SIG-M5 (cell line): ENCODE measurements around the gene EPHA6.

Source experiments
- DNase-seq: peaks from one replicate; lab custom pipeline; 2025; lab: John Stamatoyannopoulos, UW

EPHA6 gene

DNA sequence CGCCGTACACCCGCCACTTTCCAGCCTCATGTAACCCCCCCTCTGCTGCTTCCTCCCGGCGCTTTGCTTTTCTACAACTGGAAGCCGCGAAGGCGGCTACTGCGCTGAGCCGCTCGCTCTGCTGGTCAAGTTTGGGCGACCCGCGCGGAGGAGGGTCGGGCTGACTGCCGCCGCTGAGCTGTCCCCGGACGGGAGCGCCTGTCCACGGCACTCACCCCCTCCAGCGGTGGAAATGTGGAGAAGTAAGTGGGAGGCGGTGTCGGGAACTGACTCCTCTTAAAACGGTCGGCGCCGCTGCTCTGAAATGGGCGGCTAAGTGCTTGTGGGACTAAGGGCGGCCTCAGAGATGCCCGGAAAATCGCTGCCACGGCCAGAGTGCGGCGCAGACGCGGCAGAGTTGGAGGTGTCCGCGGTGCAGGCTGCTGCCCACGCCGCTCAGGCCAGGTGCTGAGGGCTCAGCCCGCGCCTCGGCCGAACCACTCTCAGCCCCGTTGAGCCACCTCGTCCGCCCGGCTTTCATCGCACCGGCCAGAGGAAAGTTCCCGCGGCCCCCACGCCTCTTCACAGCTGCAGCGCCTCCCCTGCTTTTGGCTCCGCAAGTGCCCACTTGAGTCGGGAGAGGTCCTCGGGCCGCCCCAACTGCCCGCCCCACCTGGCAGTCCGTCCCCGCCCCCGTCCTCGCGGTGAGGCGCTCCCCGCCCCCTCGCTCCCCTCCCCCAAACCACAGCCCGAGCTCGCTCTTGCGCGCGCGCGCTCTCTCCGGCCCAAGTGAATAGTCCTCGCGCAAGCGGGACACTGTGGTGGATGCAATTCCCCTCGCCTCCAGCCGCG, at the start of gene EPHA6:
Gene EPHA6, plus strand, starts transcription at position 775 of the 831 bp plus-strand sequence.
- no peak for DNase-seq

DNA sequence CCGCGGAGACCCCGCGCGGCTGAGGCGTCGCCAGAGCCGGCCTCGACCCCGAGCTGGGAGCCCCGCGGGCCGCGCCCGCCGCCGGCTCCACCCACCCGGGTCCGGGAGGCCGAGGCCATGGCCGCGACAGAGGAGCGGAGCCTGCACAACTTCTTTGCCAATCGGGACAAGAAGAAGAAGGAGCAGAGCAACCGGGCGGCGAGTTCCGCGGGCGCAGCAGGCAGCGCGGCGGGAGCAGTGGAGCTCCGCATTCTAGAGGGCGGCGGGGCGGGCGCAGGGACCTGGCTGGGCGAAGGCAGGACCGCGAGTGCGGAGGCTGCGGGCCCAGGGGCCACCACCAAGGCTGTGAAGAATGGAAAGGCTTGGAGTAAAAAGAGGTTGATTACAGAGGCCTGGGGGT, 37.6 kb upstream of the EPHA6 start:
- no peak for DNase-seq

DNA sequence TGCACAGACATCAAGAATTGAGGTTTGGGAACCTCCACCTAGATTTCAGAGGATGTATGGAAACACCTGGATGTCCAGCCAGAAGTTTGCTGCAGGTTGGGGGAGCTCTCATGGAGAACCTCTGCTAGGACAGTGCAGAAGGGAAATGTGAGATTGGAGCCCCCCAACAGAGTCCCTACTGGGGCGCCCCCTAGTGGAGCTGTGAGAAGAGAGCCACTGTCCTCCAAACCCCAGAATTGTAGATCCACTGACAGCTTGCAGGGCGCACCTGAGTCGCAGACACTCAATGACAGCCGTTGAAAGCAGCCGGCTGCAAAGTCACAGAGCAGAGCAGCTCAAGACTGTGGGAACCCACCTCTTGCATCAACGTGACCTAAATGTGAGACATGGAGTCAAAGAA, 34.6 kb upstream of the EPHA6 start:
- DNase-seq = no peak

DNA sequence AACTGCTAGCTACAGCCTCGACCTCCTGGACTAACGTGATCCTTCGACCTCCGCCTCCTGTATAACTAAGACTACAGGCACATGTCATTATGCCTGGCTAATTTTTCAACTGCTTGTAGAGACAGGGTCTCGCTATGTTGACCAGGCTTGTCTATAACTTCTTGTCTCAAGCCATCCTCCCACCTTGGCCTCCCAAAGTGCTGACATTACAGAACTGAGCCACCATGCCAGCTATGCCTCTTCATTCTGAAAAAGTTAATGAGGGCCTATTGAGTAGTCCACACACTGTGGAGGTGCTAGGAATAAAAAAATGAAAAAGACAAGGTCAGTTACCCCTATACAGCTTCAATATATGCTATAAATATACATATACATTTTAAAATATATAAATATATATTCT, 18.3 kb upstream of the EPHA6 start:
- no peak for DNase-seq

DNA sequence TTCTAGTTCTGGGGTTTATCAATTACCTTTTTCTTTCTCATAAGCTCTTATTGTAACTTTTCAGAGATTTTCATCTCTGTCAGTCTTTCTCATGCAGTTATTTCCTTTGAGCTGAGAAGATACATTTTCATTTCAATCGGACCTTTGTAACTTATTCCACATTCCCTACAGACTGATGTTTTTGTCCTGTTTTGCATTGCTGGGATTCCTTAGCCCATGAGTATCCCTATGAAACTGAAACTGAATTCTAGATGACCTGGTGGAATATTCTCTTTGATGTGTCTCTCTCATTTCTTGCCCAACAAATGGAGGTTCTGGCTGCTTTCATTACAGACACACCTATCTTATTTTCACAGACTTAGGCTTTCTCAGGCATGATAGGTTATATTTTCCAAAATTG, 10.5 kb upstream of the EPHA6 start:
- DNase-seq = no peak

DNA sequence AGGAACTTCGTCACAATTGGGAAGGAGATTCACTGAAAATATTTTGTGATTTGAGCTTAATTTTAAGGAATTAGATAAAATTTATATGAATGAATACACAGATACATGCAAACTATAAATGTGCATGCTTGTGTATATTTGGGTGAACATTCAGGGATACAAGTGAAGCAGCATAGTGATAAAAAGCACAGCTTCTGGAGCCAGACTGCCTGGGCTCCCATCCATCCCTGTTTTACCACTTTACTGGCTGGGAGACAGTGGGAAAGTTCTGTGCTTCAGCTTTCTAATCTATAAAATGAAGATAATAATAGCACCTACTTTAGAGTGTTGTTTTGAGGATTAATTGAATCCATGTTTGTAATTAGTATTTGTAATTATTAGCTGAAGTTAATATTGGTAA, 8.1 kb upstream of the EPHA6 start:
- no peak for DNase-seq

DNA sequence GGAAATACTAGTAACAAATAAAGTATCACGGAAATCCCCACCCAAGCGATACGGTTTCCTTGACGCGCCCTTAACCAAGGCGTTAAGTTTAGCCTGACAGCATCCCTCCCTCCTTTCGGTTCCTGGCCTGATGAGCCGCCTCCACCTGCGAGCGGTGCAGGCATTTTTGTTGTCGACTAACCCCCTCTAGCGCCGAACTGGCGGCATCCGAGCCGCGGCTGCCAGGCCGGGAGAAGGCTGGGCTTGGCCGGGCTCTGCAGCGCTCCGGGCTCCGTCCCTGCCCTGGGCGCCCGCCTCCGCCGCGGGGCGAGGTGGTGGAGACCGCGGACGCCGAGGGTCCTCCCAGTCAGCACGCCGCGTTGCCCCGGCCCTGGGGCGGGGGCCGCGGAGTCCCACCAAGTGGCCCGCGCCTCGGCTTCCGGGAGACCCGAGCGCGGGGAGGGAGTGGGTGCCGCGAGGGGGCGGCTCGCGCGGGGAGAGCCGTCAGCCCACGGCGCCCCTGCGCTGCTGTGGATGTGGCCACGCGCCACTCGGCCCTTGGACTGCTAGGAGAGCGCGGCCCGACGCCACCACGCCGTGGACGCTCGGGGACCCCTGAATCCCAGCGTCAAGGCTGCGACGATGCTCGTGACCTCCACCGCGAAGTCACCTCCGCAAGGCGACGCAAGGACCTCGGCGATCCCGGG, 1.1 kb upstream of the EPHA6 start:
- DNase-seq = no peak

DNA sequence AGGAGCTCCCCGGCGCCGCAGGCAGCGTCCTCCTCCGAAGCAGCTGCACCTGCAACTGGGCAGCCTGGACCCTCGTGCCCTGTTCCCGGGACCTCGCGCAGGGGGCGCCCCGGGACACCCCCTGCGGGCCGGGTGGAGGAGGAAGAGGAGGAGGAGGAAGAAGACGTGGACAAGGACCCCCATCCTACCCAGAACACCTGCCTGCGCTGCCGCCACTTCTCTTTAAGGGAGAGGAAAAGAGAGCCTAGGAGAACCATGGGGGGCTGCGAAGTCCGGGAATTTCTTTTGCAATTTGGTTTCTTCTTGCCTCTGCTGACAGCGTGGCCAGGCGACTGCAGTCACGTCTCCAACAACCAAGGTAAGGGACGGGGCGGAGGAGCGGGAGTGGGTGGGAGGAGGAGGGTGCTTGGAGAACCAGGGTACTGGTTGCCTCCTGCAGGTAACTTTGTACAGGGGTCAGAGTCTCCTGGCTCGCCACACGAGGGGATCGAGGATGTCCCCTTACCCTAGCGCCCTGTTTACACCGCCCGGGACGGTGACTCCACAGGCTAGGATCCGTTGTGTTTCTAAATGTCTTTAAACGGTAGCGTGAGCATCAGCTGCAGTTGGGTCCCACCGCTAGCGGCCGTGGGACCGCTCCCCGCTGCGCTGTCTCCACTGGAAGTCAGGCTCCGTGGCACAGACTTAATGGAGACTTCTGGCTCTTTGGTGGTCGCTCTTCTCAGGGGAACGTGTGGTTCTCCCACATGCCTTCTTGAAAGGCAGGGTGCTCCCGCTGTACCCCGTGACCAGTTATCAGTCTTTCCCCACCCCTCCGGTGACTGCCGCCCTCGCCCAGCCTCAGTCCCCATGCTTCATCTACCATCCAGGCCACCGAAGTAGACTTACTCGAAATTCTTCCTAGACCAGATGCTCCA, 515 bp downstream of the EPHA6 start:
- no peak for DNase-seq

DNA sequence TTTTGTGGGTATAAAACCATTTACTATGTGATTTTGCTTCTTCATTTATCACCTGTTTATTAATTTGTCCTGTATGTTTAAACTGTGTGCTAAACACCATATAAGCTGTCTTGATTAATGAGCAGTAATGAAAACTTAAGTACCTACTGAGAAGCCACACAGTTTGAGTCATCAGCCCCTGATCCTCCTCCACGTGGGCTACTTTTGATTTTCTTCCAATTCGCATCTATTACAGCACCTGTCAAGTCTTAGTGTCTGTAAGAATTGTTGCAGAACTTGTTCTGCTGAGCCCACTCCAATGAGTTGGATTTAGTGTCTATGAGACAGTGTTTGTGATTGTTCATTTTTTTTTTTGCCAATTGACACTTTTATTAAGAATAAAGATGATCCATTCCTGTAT, 16.8 kb downstream of the EPHA6 start:
- DNase-seq = no peak

DNA sequence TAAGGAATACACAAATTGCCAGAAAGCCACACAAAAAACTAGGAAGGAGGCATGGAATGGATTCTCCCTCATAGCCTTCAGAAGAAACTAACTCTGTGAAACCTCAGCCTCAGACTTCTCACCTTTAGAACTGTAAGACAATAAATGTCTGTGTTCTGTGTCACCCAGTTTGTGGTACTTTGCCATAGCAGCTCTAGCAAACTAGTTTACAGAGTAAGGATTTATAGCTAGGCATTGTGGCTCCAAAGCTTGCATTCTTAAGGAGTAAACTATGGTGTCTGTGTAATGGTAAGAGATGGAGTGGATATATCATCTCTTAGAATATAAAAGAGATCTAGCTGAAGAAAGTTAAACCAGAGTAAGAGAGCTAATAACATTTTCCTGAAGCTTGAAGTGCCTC, 18.9 kb downstream of the EPHA6 start:
- DNase-seq = no peak

DNA sequence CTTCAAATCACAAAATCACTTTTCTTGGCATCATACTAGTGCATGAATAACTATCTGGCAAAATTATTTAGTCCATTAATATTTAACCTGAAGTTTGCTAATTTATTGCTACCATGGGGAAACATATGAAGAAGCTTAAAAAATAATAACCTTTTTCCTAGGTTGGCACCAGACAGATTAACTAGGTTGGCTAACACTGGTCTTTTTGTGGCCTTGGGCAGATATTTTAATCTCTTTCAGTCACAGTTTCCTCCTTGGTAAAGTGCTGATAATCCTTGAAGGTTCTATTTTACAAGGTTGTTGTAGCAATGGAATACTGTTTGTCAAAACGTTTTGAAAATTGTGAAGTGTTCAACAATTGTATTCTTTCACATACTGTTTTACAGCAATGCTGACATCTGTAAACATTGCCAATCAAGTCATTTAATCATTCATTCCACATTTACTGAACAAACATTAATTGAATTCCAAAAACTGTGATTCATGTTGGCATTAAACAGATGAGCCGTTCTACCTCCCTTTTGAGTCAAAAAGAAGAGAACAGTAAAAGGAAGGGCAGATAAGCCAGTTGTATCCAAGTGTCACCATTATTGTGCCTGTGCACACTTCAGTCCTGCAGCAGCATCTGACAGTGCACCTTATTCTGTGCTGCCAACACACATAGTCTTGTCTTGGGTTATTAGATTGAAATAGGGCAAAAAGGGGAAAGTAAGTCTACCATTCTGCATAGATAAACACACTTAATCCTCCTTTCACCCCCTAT, 21.9 kb downstream of the EPHA6 start:
- no peak for DNase-seq

DNA sequence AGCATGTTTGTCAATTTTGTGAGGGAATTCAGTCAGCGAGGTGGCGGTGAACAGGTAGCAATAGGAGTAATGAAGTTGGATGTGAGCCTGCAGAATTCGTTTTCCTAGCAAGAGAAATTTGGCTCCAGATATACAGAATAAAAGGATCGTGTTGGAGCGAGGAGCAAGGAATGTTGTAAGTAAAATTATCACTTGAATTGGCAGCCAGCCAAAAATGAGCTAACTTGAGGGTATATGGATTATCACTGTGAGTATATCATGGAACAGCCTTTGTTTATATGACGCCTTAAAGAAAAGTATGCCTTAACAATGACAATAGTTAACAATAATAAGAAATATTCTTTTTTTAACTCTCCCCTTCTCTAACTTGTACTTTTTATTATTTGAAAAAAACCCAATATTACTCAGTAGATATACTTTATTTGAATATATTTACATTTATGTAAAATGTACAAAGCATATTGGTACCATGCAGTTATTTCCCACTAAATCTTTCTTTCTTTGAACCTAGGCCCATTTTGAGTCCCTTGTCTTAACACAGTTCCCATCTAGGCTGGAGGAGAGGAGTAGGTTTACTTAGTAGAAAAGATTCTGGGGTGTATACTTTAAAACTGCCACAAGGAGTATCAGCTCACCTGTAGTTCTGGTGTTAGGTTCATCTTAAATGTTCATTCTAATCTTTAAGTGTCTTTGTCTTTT, 29.3 kb downstream of the EPHA6 start:
- no peak for DNase-seq

DNA sequence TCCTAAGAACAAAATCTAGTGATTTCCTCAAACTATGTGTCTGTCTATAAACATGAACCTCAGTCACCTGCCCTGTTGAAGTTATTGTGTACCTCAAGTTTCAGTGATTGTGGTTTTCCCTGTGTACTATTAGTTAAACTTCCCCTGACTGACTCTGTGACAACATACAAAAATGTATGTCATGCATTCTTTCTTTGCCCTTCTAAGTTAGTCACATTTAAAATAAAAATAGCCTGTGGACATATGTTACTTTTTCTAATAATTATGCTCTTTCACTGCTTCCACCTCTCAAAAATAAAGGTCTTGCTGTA, 29.8 kb downstream of the EPHA6 start:
- no peak for DNase-seq

DNA sequence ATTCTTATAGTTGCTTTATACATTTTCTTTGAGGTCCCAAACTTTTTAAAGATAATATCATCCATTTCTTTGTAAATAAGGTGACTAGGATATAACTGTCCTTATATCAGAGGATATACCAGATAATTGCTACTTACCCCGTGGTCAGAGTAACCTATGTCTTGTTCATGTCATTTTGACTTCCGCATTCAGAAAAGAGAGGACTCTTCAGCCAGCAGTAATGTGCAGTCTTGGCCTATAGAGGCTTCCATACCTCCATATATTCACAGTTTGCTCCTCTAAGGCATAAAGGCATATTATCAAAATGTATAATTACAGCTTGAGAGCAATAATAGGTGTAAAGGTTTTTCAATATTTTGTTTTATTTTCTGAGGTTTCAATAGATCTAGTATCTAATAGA, 38.5 kb downstream of the EPHA6 start:
- DNase-seq = no peak

DNA sequence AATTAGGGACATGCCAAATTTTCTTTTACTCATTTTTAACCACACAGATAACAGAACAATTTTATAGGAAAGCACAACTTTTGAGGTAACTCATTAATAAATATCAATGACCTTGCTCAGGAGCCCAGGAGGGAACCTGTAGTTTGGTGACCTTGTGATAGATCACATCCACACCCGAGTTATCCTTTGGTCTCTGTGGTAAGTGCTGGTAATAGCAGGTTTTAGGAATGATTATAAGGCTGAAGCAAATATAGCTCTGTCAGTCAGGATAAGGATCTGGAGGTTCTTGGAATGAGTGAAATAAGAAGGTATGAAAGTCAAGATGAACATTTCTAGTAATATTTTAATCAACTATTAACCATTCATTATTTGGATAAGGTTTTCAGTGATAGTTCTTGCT, 46.5 kb downstream of the EPHA6 start:
- DNase-seq = no peak

DNA sequence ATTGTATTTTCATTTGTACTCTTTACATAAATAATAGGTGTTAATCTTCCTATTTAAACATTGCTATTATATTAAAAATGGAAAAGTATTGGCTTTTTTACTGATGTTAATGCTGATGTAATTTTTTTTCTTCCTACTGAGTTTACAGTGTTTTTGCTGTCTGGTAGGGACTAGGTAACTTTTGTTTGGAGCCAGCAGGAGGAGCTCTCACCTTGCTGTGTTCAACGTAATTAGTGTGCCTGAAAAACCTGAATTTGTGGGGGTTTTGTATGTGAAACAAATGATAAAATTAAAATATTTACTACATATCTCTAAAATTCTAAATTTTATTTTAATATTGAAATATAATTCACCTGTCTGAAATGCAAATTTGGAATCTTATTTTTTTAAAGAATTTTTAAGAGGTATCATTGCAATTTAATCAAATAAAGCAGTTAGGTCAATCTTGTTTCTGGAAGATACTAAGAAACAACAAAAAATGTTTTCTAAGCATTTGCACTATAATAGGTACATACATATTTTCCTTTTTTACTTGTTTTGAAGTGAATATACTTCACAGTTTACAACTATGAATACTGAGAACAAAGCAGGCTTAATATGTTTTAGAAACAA, 48.8 kb downstream of the EPHA6 start:
- DNase-seq = no peak

DNA sequence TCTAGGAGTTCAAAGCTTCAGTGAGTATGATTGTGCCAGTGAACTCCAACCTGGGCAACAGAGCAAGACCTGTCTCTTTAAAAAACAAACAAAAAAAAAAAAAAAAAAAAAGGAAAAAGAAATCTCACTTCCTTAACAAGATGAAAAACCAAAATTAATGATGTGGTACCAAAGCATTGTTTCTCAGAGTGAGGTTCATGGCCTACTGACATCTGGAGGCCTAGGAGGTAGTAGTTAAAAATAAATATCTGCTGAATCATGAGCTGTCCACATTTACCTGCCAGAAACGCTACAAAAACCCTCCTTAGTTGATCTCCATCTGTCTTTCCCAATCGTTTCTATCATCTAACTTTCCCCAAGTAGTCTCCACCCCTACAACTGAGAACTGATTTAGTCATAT, 51.2 kb downstream of the EPHA6 start:
- no peak for DNase-seq

DNA sequence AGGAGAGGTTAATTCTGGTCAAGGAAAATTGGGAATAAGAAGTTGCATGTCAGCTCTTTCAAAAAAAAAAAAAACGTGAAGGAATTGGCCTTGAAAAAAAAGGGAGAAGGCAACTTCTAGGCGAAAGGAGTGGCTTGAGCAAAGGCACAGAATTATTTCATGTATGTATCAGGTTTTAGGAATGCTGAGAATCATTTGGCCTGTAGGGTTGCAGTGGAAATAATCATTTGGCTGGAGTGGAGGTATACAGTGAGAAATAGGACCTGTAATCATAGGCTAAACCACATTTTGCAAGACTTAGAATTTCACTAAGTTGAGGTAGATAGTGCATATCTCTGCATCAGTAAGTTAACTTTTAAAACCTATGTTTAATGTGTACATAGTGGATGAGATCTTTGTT, 54.9 kb downstream of the EPHA6 start:
- DNase-seq = no peak

DNA sequence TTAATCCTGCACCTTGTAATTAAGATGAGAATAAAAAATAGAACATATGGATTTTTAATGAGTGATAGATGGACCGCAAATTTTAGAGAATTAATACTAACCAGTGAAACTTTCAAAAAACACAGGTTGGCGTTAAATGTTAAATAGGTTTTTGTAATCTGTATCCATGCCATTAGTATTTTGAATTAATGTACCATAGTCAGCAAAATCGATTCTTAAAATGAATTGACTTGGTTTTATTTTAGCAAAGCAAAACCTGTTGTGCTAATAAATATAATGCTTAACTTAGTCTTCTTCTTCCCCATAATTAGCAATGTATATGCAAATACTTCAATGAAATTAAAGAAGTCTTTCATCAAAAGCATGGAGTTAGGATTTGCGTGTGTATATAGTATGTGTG, 63.1 kb downstream of the EPHA6 start:
- no peak for DNase-seq

DNA sequence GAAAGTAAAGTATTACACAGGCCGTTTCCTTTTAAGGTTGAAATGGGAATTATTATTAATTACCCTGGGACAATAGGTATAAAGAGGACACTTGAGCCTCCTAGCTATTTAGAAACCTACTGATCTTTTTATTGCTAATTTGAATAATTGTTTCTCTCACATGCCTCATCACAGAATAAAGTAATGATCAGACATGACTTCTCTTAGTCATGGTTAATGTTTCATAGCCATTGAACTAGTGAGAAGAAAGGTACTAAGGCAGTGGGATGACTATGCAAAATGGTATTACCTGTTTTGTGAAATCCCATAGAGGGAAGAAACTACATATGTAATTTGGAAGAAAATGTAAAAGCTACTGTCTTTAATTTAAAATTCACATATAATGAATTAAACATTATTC, 85.6 kb downstream of the EPHA6 start:
- no peak for DNase-seq

DNA sequence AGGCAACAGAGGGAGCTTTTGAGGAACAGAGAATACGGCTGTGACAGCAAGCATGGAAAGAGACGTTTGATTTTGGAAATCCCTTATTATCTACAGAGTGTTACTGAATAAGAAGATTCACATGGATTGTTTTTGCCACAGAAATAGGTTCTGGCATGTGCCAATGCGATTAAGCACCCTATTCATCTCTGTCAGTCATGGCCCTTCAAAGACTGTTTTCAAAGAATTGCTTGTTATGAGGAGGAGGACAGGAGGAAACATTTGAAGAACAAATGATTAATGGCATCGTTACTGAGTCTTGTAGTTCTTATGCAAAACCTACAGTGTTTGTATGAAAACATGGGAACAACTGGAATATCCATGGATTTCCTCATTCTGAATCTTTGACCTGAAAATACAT, 86.2 kb downstream of the EPHA6 start:
- DNase-seq = no peak
